Stimulated activated CD4-positive, alpha-beta T cell treated with anti-CD3 and anti-CD28 coated beads, Interleukin-4, amount 100 ng/mL, for 48 hours (primary cell): ENCODE measurements around the gene DLGAP1.

Source experiments
- DNase-seq, 2 donors: peaks; one replicate each; pipeline ENCODE4 v3.0.0-alpha.2; 2020; ENCODE audit warnings: low read depth in 2 of 2

Gene DLGAP1

DNA sequence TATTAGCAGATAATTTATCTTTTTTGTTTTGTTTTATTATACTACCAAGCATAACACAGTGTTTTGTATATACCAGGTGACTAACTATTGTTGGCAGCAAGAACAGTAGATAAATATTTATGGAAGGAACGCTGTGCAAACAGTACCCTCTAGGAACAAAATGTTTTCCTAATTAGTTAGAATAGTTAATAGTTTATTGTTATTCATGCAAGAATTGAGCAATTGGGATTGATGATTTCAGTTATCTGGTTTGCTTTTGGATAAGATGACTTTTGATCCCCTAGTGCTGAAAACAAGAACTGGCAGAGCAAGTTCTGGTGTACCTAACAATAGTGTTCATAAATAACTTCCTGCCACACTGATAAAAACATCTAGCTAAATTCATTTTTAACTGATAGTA, 681.8 kb downstream of the DLGAP1 start:
- DNase-seq: no peak

- peak; percentile 74 to 87 for DNase-seq
These were observed 683.8 kb downstream of the DLGAP1 start for GRCh38 chr18:3771121-3771971.

- DNase-seq: no peak
These were observed 693.8 kb downstream of the DLGAP1 start for GRCh38 chr18:3761266-3761665.

DNA sequence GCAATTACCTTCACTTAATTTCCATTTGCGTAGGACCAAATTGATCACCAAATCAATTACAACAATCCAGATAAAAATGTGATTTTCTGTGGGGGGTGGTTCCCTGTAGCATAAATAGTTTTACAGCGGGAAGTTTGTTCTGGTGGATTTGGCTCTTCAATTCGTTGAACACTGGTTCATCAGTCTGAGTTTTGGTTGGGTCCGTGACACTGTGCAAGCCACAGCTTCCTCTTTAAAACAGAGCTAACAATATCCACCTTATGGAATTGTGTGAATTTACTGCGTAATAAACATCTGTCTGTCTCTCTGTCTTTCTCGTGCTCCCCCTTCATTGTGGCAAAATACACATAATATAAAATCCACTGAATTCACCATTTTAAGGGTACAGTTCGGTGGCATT, 694.4 kb downstream of the DLGAP1 start:
- no peak for DNase-seq

DNA sequence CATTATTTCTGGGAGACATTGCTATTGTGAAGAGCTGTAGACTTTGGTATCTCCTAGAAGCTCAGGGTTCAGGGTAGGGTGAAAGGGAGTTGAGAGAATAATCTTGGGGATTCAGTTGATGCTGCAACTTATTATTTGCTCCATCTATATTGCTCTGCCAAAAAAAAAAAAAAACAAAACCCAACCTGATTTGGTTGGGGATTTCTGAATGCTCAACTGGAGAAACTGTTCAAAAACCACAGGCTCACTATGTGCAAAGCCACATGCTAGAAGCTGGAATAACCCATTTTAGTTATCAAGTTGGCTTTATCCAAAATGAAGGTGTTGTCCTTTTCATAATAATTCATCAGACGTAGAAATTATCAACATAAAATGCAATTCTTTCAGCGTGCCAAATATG, 696.0 kb downstream of the DLGAP1 start:
- no peak for DNase-seq

- DNase-seq: no peak
These were observed 696.6 kb downstream of the DLGAP1 start for GRCh38 chr18:3758531-3758930.

- no peak for DNase-seq
These were observed 697.7 kb downstream of the DLGAP1 start for GRCh38 chr18:3757361-3757760.

DNA sequence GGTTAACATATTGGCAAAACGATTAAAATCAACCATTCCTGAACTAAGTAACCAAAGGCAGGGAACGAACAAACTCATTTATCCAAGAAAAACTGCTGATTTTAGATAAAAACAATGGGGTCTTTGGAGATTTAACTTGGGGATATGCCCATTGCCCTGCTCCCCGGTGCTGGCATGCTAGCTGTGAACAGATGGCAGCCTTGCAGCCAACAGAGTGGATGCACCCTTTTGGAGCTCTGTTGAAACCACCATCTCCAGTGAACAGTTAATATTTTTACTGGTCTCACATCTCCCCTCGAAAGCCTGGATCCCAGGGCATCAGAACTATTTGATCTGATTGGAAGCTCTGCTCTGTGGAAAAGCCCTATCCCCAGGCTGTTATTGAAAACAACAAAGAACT, 702.0 kb downstream of the DLGAP1 start:
- no peak for DNase-seq

DNA sequence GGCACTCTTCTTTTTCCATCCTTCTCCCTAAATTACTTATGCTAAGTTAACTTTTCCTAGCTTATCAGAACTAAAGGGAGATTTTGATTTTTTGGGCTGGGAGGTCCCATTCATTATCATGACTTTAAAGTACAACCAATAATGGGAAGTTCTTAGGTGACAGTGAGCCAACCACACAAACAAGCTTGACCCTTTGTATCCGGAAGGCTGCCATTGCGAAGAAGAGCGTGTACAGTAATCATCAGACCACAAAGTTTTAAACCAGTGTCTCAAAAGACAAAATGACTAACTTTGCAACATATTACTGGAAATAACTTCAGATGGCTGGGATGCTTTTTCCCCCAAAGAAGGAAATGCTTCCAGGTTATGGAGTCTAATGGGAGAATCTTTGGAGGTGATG, 707.0 kb downstream of the DLGAP1 start:
- DNase-seq: no peak

DNA sequence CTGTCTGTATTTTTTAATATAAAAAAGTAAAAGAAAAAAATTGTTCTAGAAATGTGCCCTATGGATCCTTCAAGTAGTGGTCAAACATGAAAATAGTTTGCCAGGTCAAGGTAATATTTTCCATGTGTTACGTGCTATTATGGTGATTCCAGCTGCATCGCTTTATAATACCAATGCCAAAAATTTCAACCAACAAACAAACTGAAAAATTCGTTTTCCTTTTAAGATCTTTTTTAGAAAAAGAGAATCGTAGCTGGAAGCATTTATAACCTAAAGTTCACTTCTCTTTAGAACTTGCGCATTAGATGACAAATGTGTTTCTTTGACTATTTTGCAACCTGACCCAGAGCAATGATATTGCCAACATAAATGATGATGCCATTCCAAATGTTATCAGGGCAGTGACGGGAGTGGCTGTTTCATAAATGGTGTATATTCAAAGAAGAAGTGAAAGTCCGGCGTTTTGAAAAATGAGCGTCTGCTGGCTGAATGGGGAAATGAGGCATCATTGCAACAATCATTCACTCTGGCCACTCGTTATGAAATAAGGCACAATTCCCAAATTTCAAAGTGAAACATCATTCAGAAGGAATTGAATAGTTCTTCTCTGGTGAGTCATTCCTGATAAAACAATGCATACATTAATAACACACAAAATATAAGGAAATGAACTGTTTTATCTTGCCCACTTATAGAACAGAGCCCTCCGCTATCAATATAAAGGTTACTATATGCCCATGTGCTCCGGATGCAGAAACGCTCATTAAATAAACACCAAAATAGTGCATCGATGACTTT, 707.7 kb downstream of the DLGAP1 start:
- no peak for DNase-seq

DNA sequence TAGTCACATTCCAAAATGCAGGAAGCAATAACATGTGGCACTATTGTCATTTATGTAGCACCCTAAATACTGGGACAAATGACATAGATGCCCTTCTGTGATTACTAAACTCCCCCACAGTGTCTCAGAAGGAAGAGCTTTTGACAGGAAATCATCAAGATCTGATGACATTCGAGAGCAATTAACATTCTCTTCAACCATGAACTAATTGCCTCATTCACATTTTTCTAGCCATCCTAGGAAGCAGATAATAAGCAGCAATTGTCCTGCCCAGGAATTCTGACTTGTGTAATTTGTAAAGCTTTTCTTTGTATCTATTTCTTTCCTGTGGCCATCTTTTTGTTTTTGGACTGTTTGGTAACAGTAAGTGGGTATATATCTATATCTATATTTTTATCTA, 712.6 kb downstream of the DLGAP1 start:
- DNase-seq: no peak

- no peak for DNase-seq
These were observed 713.8 kb downstream of the DLGAP1 start for GRCh38 chr18:3741333-3741732.

DNA sequence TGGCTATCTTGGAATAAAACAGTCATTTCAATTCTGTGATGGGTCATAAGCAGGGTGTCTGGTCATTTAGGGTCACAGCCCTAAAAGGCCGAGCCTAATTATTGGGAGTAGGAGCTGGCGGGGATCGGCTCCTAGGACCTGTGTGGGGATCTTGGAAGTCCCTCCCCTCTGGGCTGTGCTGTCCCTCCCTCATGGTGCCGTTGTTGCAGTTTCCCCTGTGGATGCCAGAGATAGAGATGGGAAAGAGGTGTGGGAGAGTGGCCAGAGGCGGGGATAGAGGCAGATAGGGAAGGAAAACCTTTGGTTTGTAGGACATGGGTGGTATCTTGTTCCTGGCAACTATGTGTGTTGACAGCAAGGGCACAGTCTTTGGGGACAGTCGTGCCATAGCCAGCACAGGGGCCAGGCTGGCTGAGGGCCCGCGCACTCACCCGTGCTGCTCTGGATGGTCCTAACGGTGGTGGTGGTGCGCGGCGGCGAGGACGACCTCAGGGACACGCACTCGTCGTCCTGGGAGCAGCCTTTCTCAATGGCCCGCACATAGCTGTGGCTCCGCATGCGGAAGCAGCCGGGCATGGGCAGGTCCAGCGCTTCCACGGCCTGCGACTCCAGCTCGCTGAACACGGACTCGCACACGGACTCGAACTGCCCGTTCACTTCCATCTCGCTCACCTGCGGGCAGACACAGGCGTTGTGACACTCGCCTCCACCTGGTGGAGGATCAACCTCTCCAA, 726.2 kb downstream of the DLGAP1 start:
- no peak for DNase-seq

- DNase-seq: no peak
These were observed 727.8 kb downstream of the DLGAP1 start for GRCh38 chr18:3727274-3727673.

- DNase-seq: no peak
These were observed 728.7 kb downstream of the DLGAP1 start for GRCh38 chr18:3726238-3726951.

GRCh38 chr18:3725115-3725514, 730.0 kb downstream of the DLGAP1 start:
- DNase-seq: no peak

GRCh38 chr18:3723554-3723953, 731.6 kb downstream of the DLGAP1 start:
- no peak for DNase-seq

DNA sequence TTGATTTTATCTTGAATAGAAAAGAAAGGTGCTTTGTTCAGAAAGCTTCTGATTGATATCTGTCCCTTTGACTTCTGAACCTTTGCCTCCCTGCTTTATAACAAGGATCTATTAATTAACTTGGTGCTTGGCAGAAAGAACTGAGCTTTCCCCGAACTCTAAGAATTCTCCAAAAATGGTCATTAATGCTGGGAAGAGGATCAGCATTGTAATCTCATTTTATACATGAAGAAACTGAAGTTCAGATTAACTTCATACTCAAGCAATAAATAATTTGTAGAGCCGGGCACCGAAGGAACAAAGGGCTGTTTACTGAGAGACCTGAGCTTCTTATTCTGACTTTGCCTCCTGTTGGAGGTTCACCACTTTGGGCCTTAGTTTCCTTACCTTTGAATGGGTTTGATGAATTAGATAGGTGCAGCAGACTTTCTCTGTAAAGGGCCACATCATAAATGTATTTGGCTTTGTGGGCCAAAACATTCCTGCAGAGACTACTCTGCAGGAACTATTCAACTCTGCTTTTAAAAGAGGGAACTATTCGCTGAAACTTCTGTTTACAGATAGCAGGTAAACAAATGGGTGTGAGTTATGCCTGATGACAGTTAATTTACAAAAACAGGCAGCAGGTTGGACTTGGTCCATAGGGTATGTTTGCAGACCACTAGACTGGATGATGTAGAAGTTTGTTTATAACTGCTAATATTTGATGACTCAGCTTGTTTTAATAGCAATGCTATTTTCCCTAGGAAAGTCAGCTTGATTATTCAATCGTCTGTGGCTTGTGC, 732.3 kb downstream of the DLGAP1 start:
- no peak for DNase-seq

DNA sequence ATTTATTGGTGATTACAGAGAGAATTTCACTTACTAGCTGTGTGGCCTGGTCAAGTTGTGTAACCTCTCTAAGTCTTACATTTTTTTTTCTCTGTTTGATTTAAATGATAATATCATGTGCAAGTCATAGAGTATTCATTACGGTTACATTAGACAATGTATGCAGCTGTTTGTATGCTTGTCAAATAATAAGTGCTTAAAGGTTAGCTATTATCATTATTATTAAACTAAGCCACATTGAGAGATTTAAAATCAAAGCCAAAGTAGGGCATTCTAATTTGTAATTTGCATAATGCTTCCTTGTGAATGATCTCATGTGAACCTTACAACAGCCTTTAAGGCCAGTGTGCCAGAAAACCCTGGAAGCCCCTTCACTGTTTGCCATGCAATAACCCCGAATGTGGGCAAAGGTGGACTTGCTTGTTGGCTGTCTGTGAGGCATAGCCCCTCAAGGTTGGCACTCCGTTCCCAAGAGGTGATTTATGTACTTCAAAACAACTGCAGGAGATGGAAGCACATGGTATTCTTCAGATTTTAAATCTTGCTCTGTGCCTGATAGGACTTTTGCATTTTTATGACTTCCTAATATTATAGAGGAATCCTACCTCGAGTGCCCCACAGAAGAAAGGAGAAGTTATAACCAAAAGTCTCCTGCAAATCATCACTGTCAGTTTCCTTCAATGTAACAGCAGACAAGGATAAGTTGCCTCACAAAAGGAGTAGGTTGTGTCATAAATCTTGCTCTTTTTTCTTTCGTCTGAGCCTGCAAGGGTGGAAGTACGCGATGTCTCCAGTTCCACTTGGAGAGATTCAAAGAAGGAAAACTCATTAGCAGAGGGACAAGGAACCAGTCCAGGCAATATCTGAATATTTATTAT, 733.1 kb downstream of the DLGAP1 start:
- DNase-seq: no peak
